Retinal pigment epithelial cell (primary cell): Measurements from ENCODE around the gene SKAP2.
A peak's percentile ranks its signal among the peaks of the same experiment; 100 is the strongest.

Experiments used
- DNase-seq: peaks from one replicate; pipeline ENCODE4 v3.0.0-alpha.2; 2010; ENCODE audit warnings: low read depth
- H3K4me3 ChIP-seq: 2 replicates; pipeline ENCODE4 v1.5.1; 2011; ENCODE audit warnings: mild to moderate bottlenecking, low read length, control low read depth, moderate library complexity
- TF ChIP-seq, protein P1 (sequence below): conservative IDR thresholded peaks from 2 replicates; pipeline ENCODE4 v1.5.1; 2011; ENCODE audit warnings: low read depth, low read length, control low read depth, inconsistent platforms

Gene SKAP2

DNA sequence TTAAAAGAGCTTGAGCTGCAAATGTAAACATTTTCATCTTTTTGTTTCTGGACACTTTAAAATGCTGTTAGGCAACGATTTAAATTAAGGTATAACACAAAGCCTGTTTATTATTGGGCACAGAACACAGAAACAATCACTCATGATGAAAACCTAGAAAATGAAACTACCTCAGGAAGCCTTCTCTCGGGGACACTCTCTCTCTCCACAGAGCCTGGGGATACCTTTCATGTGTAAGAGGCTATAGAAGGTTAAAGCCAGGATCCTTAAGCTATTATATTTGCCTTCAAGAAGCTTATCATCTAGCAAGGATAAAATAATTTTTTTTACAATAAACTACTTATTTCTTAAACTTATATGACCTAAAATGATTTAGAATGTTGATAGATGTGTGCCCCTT is 194.1 kb downstream of the SKAP2 start:
- TF ChIP-seq, protein P1, sequence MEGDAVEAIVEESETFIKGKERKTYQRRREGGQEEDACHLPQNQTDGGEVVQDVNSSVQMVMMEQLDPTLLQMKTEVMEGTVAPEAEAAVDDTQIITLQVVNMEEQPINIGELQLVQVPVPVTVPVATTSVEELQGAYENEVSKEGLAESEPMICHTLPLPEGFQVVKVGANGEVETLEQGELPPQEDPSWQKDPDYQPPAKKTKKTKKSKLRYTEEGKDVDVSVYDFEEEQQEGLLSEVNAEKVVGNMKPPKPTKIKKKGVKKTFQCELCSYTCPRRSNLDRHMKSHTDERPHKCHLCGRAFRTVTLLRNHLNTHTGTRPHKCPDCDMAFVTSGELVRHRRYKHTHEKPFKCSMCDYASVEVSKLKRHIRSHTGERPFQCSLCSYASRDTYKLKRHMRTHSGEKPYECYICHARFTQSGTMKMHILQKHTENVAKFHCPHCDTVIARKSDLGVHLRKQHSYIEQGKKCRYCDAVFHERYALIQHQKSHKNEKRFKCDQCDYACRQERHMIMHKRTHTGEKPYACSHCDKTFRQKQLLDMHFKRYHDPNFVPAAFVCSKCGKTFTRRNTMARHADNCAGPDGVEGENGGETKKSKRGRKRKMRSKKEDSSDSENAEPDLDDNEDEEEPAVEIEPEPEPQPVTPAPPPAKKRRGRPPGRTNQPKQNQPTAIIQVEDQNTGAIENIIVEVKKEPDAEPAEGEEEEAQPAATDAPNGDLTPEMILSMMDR = no peak
- no peak overlapping the region for H3K4me3 ChIP-seq

DNA sequence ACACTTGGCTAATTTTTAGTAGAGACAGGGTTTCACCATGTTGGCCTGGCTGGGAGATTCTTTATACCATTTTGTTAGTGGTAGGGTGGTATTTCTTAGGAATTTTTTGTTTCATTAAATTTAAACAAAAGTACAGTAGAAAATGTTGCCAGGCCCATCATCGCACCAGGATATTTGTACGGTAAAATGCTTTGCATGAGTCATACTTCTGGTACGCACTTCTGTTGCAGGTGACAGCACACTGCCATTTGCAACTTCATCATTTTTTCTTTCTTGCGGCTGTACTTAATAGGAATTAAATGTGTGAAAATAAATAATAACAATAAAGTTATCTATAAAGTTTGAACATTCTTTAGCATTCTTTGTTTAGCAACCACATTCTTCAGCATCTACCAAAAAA is 195.6 kb downstream of the SKAP2 start:
- H3K4me3 ChIP-seq = no peak overlapping the region
- TF ChIP-seq, protein P1 = no peak
- DNase-seq = no peak

More for the DNA sequence above, 194.1 kb downstream of the SKAP2 start:
- no peak for DNase-seq

DNA sequence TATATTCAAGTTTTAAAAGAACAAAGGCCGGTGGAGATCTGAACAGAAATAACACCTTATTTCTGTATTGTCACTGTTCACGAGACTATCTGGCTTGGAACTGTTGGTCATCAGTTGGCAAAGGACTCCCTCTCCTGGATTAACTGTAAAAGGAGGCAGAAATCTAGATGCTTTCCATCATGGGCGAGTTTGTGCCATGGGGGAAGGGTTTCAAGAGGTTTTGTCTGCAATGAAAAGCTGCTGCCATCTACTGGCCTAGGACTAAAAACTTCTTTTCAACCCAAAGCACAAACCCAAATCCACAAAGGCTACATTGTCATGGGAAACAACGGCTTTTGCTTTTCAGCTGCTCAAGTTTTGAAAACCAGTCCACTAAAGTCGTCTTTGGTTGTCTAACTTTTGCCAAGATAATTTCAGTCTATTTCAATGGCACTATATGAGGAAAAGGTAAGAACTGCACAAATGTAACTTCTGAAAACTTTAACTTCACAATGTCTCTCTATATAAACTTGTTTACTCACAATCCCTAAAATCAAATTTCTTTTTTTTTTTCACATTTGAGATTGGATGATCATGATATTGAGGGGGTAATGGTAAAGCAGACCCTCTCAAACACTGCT is 196.8 kb downstream of the SKAP2 start:
- peak; percentile 85 for DNase-seq

DNA sequence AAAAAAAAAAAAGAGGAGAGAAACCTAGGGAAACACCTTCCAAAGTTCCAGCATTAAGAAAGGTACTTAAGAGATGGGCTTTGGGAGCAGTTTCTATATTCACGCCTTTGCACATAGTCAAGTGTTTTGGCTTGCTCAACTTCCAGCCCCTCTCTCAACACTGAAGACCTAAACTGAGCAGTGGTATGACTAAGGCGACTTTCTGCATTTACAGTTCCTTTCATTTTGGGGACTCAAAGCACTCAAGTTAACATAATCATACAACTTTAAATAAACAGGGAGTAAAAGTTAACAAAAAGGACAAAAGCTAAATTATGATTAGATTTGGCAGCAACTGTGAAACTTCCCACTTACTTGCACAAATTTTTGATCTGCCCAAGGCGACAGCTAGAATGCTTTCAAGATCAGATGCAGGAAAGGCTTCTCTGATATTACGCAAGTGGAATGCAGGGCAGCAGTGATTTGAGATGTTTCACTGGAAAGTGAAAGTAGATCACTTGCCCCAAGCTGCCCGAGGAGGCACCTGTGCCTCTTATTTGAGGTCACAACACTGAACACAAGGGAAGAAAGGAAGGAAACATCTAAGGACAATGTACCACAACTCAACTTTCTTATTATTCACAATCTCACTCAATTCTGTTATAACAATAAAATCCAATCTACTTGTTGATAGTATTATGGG is 199.5 kb downstream of the SKAP2 start:
- TF ChIP-seq, protein P1 = no peak
- DNase-seq = no peak
- no peak overlapping the region for H3K4me3 ChIP-seq

More for the DNA sequence above, 196.8 kb downstream of the SKAP2 start:
- no peak overlapping the region for H3K4me3 ChIP-seq
- TF ChIP-seq, protein P1 = peak; percentile 87

DNA sequence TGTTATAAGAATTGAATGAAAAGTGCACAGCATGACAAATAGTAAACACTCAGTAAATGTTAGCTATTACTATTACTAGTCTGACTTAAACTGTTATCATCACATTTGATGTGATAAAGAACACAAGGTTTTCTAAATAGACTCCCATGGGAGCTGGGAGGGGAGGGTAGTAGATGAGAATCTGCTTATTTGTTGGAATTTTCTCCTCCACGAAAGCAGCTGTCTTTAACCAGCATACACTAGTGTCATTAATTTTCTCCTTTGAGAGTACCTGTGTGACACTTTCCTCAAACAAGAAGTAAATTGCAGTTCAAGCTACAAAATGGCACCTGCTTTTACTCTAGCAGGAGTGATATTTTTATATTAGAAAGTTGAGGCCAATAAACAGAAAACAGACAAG is 200.1 kb downstream of the SKAP2 start:
- TF ChIP-seq, protein P1 = no peak
- no peak for DNase-seq
- no peak overlapping the region for H3K4me3 ChIP-seq

DNA sequence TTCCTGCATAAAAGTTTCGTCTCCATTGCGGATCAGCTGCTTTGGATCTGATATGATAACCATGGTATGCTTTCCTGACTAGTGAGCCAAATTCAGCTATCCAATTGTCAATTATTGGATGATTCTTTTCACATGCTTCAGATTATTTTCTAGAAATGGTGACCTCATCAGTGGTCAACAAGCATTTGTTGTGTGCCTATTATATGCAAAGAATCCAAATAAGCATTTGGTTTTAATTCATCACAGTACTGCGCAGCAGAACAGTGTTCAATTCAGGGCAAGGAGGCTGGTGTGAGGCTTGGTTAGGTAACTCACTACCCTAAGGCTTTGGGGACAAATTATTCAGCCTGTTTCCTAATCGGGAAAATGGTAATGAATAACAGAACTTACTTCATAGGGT is 200.5 kb downstream of the SKAP2 start:
- no peak for DNase-seq
- TF ChIP-seq, protein P1 = no peak
- no peak overlapping the region for H3K4me3 ChIP-seq

DNA sequence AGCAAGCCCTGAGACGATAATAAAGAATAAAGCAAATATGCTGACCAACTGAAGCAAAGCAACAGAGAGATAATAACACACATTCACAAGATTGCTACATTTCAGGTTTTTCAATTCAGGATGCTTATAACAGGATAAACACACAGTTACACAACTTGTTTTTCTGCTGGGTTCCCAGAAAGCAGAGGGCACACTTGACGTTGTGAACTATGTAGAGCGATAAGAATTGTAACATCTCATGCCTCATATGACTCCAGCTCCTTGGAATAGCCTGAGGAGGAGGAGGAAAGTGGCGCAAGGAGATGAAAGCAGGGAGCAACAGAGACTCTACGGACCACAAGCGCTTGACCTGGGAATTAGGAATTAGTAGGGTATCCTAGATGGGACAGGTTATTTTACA is 201.7 kb downstream of the SKAP2 start:
- TF ChIP-seq, protein P1 = no peak
- no peak overlapping the region for H3K4me3 ChIP-seq
- no peak for DNase-seq
